Vagina (tissue), 2 donors: Measurements from ENCODE around the gene NRXN3.

Experiments
- CTCF ChIP-seq, 3 experiments: fragments of 450-650 bp in 2 of 3; fragments of 200-600 bp in 1 of 3; sonication (generic) in 1 of 3; IDR thresholded peaks; one replicate each; pipeline ENCODE4 v1.5.1; 2017 to 2019; ENCODE audit warnings: antibody characterized with exemption in 3 of 3, mild to moderate bottlenecking in 2 of 3, moderate library complexity in 2 of 3
- POLR2A ChIP-seq, 2 donors: fragments of 450-650 bp; IDR thresholded peaks; one replicate each; pipeline ENCODE4 v1.6.1; 2017; ENCODE audit warnings: antibody characterized with exemption in 2 of 2, mild to moderate bottlenecking in 2 of 2, moderate library complexity in 2 of 2
- POLR2AphosphoS5 ChIP-seq, 2 donors: sonication (generic); formaldehyde crosslinking; IDR thresholded peaks; one replicate each; pipeline ENCODE4 v1.9.0; 2017; ENCODE audit warnings: antibody characterized with exemption in 2 of 2, mild to moderate bottlenecking in 2 of 2, low read depth in 1 of 2; ENCODE audit not compliant: insufficient read depth in 1 of 2

DNA sequence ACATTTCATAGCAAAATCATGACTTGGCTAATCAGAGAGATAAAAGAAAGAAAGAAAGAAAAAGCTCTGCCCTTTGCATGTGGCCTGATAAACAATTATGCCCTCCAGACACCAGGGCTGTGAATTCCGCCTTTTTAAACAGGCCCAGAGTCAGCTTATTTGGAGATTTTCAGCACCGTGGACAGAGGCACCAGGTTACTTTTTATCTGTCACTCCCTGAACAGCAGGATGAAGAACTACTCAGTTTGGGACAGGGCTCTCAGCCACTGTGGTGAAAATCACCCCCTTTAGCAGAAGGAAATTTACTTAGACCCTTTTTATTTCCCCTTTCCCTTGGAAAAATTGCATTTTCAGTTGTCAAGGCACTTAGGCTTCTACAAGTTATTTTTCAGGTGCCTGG is 359.9 kb downstream of the NRXN3 start:
- no peak for TF ChIP-seq CTCF (IDR thresholded peaks at IDR 0.05)
- TF ChIP-seq POLR2A (IDR thresholded peaks at IDR 0.05): no peak
- TF ChIP-seq POLR2AphosphoS5 (IDR thresholded peaks at IDR 0.05; ENCODE audit: insufficient read depth in 1 of 2, low read depth in 1 of 2): no peak
